ENCODE results near the gene COLEC11.

Gene COLEC11

DNA sequence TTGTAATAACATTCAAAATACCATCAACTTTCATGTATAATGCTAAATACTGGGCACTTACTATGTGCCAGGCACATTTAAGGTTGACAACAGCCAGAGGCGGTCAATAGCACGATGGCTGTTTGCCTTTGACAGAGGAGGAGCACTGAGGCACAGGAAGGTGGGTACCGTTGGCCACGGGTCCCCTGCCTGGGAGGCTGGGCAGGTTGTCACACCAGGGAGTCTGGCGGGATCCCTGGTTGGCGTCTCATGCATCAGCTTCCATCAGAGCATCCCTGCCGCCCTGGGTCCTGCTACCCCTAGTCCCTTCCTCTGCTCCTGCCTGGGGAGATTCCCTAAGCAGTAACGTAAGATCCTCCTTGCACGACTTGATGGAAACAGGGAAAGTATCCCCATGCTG is 82.5 kb downstream of the COLEC11 start:
- no peaks in the 10 kb centered on the region for H3K9me3 ChIP-seq (ENCODE audit: insufficient read depth, low read length, severe bottlenecking)
- TF ChIP-seq EZH2 (IDR thresholded peaks at IDR 0.05; ENCODE audit: borderline replicate concordance, low read depth, low read length, severe bottlenecking), result no peak
- TF ChIP-seq, protein P1, sequence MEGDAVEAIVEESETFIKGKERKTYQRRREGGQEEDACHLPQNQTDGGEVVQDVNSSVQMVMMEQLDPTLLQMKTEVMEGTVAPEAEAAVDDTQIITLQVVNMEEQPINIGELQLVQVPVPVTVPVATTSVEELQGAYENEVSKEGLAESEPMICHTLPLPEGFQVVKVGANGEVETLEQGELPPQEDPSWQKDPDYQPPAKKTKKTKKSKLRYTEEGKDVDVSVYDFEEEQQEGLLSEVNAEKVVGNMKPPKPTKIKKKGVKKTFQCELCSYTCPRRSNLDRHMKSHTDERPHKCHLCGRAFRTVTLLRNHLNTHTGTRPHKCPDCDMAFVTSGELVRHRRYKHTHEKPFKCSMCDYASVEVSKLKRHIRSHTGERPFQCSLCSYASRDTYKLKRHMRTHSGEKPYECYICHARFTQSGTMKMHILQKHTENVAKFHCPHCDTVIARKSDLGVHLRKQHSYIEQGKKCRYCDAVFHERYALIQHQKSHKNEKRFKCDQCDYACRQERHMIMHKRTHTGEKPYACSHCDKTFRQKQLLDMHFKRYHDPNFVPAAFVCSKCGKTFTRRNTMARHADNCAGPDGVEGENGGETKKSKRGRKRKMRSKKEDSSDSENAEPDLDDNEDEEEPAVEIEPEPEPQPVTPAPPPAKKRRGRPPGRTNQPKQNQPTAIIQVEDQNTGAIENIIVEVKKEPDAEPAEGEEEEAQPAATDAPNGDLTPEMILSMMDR (IDR thresholded peaks at IDR 0.05; ENCODE audit: borderline replicate concordance, extremely low read depth, low read length, poor library complexity, severe bottlenecking), result no peak
- no peak overlapping the region for H3K4me3 ChIP-seq (ENCODE audit: low read depth in 1 of 2, low read length in 2 of 2)
- H3K27ac ChIP-seq (ENCODE audit: low read length), result no peak overlapping the region
- no peak overlapping the region for H3K4me2 ChIP-seq (ENCODE audit: insufficient read depth, low read length)
- no peaks in the 10 kb centered on the region for H3K27me3 ChIP-seq (ENCODE audit: insufficient read depth, low read length, poor library complexity)
- DNase-seq, result no peak
- no peaks in the 10 kb centered on the region for H3K79me2 ChIP-seq (ENCODE audit: insufficient read depth, low read length)
- H4K20me1 ChIP-seq (ENCODE audit: insufficient read depth, low read length), result no peaks in the 10 kb centered on the region
- no peaks in the 10 kb centered on the region for H3K36me3 ChIP-seq (ENCODE audit: insufficient read depth, low read length)
- H3K9ac ChIP-seq (ENCODE audit: low read depth, low read length), result no peak overlapping the region
- no peak for ATAC-seq (ENCODE audit: insufficient read depth, low read depth)
- no peaks in the 10 kb centered on the region for H3K4me1 ChIP-seq (ENCODE audit: insufficient read depth, low read length)
- H2AFZ ChIP-seq (ENCODE audit: low read depth, low read length), result no peak overlapping the region

GRCh38 chr2:3678212-3678611 is 83.3 kb downstream of the COLEC11 start:
- Histone ChIP-seq H3K36me3 (ENCODE audit: insufficient read depth, low read length) (no peaks in the 10 kb centered on the region), H3K4me2 (ENCODE audit: insufficient read depth, low read length) (no peak overlapping the region), H3K27me3 (ENCODE audit: insufficient read depth, low read length, poor library complexity) (no peaks in the 10 kb centered on the region), H3K4me1 (ENCODE audit: insufficient read depth, low read length) (no peaks in the 10 kb centered on the region), H4K20me1 (ENCODE audit: insufficient read depth, low read length) (no peaks in the 10 kb centered on the region), H2AFZ (ENCODE audit: low read depth, low read length) (no peak overlapping the region), H3K4me3 (ENCODE audit: low read depth in 1 of 2, low read length in 2 of 2) (no peak overlapping the region), H3K27ac (ENCODE audit: low read length) (no peak overlapping the region), H3K79me2 (ENCODE audit: insufficient read depth, low read length) (no peaks in the 10 kb centered on the region), H3K9me3 (ENCODE audit: insufficient read depth, low read length, severe bottlenecking) (no peaks in the 10 kb centered on the region), H3K9ac (ENCODE audit: low read depth, low read length) (no peak overlapping the region)
- no peak for DNase-seq
- no peak for ATAC-seq (ENCODE audit: insufficient read depth, low read depth)
- TF ChIP-seq, protein P1 (IDR thresholded peaks at IDR 0.05; ENCODE audit: borderline replicate concordance, extremely low read depth, low read length, poor library complexity, severe bottlenecking), result no peak
- no peak for TF ChIP-seq EZH2 (IDR thresholded peaks at IDR 0.05; ENCODE audit: borderline replicate concordance, low read depth, low read length, severe bottlenecking)

- no peaks in the 10 kb centered on the region for H4K20me1 ChIP-seq (ENCODE audit: insufficient read depth, low read length)
- no peaks in the 10 kb centered on the region for H3K79me2 ChIP-seq (ENCODE audit: insufficient read depth, low read length)
- no peak for TF ChIP-seq EZH2 (IDR thresholded peaks at IDR 0.05; ENCODE audit: borderline replicate concordance, low read depth, low read length, severe bottlenecking)
- TF ChIP-seq, protein P1 (IDR thresholded peaks at IDR 0.05; ENCODE audit: borderline replicate concordance, extremely low read depth, low read length, poor library complexity, severe bottlenecking), result no peak
- H2AFZ ChIP-seq (ENCODE audit: low read depth, low read length), result no peak overlapping the region
- no peaks in the 10 kb centered on the region for H3K36me3 ChIP-seq (ENCODE audit: insufficient read depth, low read length)
- H3K27ac ChIP-seq (ENCODE audit: low read length), result no peak overlapping the region
- H3K27me3 ChIP-seq (ENCODE audit: insufficient read depth, low read length, poor library complexity), result no peaks in the 10 kb centered on the region
- DNase-seq (no peak), ATAC-seq (ENCODE audit: insufficient read depth, low read depth) (no peak)
- H3K9ac ChIP-seq (ENCODE audit: low read depth, low read length), result no peak overlapping the region
- no peaks in the 10 kb centered on the region for H3K4me1 ChIP-seq (ENCODE audit: insufficient read depth, low read length)
- H3K4me3 ChIP-seq (ENCODE audit: low read depth in 1 of 2, low read length in 2 of 2), result no peak overlapping the region
- no peak overlapping the region for H3K4me2 ChIP-seq (ENCODE audit: insufficient read depth, low read length)
- no peaks in the 10 kb centered on the region for H3K9me3 ChIP-seq (ENCODE audit: insufficient read depth, low read length, severe bottlenecking)
Observed at GRCh38 chr2:3679180-3679579, 84.3 kb downstream of the COLEC11 start.

All from DND-41 (cell line).